ENCODE results near the gene MED12L.

DNA sequence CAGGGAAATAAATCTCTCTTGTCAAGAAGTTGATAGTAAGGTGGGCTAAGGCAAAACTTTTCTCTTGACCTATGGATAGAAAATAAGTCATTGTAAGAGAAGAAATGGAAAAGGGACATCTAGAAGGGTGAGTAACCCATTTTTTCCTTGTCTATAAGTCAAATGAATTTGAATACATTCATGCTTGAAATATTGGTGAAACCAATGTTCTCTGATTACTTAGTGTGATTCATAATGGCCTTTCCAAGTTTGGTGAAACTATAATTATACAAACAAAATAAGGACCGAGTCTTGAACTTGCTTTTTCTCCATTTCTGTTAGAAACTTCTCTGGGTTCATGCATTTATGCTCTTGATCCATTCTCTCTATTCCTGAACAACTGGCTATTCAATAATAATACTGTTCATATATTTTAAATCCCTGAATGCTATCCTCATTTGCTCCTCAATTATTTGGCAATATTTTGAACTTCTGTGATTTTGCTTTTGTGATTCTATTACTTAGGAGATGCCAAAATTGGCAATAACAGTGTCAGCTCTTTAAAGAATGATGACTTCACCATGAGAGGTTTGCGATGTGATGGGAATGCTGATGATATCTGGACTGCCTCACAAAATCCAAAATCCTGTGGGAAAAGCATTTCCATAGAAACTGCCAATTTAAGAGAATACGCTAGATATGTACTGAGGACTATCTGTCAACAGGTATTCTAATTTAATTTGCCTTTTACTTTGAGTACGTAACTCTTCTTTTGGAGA lies 286.8 kb downstream of the MED12L start:
- TF ChIP-seq, protein P1, sequence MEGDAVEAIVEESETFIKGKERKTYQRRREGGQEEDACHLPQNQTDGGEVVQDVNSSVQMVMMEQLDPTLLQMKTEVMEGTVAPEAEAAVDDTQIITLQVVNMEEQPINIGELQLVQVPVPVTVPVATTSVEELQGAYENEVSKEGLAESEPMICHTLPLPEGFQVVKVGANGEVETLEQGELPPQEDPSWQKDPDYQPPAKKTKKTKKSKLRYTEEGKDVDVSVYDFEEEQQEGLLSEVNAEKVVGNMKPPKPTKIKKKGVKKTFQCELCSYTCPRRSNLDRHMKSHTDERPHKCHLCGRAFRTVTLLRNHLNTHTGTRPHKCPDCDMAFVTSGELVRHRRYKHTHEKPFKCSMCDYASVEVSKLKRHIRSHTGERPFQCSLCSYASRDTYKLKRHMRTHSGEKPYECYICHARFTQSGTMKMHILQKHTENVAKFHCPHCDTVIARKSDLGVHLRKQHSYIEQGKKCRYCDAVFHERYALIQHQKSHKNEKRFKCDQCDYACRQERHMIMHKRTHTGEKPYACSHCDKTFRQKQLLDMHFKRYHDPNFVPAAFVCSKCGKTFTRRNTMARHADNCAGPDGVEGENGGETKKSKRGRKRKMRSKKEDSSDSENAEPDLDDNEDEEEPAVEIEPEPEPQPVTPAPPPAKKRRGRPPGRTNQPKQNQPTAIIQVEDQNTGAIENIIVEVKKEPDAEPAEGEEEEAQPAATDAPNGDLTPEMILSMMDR (conservative IDR thresholded peaks at IDR 0.05; ENCODE audit: low read length), result no peak
- TF ChIP-seq EZH2phosphoT487 (IDR thresholded peaks at IDR 0.05; ENCODE audit: borderline replicate concordance, low read depth, low read length), result no peak

All from OCI-LY7 (cell line).